Chondrocyte (in vitro differentiated cells): ENCODE measurements around the gene CEP350. TPM values are rescaled to one million over a fixed set of nuclear protein-coding genes. Genes with fewer than 3 reads are reported as not detected.

ENCODE experiments used
- DNase-seq: peaks from one replicate; pipeline ENCODE4 v3.0.0; 2021; ENCODE audit warnings: mixed read lengths, low spot score
- H3K27ac Mint-ChIP-seq: one replicate; pipeline ENCODE4 v1.8.0; 2021; ENCODE audit warnings: mild to moderate bottlenecking, moderate library complexity, mixed read lengths; ENCODE audit not compliant: unreplicated experiment
- H3K27me3 Mint-ChIP-seq: 2 replicates; pipeline ENCODE4 v1.8.0; 2021; ENCODE audit warnings: low read depth, mixed read lengths
- H3K36me3 Mint-ChIP-seq: 2 replicates; pipeline ENCODE4 v1.8.0; 2021; ENCODE audit warnings: low read depth, mixed read lengths
- H3K4me1 Mint-ChIP-seq: 2 replicates; pipeline ENCODE4 v1.8.0; 2021; ENCODE audit warnings: low read depth, mild to moderate bottlenecking, mixed read lengths
- H3K4me3 Mint-ChIP-seq: one replicate; pipeline ENCODE4 v1.8.0; 2021; ENCODE audit warnings: mild to moderate bottlenecking, moderate library complexity, mixed read lengths; ENCODE audit not compliant: unreplicated experiment
- H3K9me3 Mint-ChIP-seq: 2 replicates; pipeline ENCODE4 v1.8.0; 2021; ENCODE audit warnings: low read depth, mixed read lengths
- CTCF ChIP-seq: fragments of 200-600 bp; sonication (generic); IDR thresholded peaks from 2 replicates; pipeline ENCODE4 v1.5.0; 2021; ENCODE audit warnings: antibody characterized with exemption, mild to moderate bottlenecking, moderate library complexity
- total RNA-seq: library from RNA; stranded (reverse); gene quantifications from 3 replicates; pipeline ENCODE4 v1.2.1, GENCODE V29; 2021

CEP350 gene
- total RNA-seq, 1 donor from 2014 or later = 36.2 TPM

GRCh38 chr1:180065408-180065807 lies 110.8 kb downstream of the CEP350 start:
- H3K27me3 Mint-ChIP-seq = no peaks in the 10 kb centered on the region
- TF ChIP-seq CTCF = no peak
- H3K36me3 Mint-ChIP-seq = peaks cover 32% of the 10 kb centered on the region
- no peak overlapping the region for H3K4me3 Mint-ChIP-seq
- H3K4me1 Mint-ChIP-seq = no peaks in the 10 kb centered on the region
- DNase-seq = no peak
- H3K27ac Mint-ChIP-seq = no peak overlapping the region
- H3K9me3 Mint-ChIP-seq = no peaks in the 10 kb centered on the region

- no peak for DNase-seq
- H3K9me3 Mint-ChIP-seq = no peaks in the 10 kb centered on the region
- no peak overlapping the region for H3K4me3 Mint-ChIP-seq
- H3K27ac Mint-ChIP-seq = no peak overlapping the region
- no peak for TF ChIP-seq CTCF
- H3K36me3 Mint-ChIP-seq = peaks cover 32% of the 10 kb centered on the region
- no peaks in the 10 kb centered on the region for H3K4me1 Mint-ChIP-seq
- no peaks in the 10 kb centered on the region for H3K27me3 Mint-ChIP-seq
Measured at GRCh38 chr1:180066150-180066549, 111.5 kb downstream of the CEP350 start.

GRCh38 chr1:180070286-180070685 lies 115.7 kb downstream of the CEP350 start:
- Mint-ChIP-seq H3K4me1 (no peaks in the 10 kb centered on the region), H3K9me3 (no peaks in the 10 kb centered on the region), H3K36me3 (peaks cover 26% of the 10 kb centered on the region), H3K27me3 (no peaks in the 10 kb centered on the region), H3K27ac (no peak overlapping the region), H3K4me3 (no peak overlapping the region)
- no peak for TF ChIP-seq CTCF
- DNase-seq = no peak

- Mint-ChIP-seq H3K4me3 (no peak overlapping the region), H3K27me3 (no peaks in the 10 kb centered on the region), H3K36me3 (peaks cover 26% of the 10 kb centered on the region), H3K4me1 (no peaks in the 10 kb centered on the region), H3K27ac (no peak overlapping the region), H3K9me3 (no peaks in the 10 kb centered on the region)
- no peak for DNase-seq
- no peak for TF ChIP-seq CTCF
Measured at GRCh38 chr1:180071759-180072158, 117.1 kb downstream of the CEP350 start.

DNA sequence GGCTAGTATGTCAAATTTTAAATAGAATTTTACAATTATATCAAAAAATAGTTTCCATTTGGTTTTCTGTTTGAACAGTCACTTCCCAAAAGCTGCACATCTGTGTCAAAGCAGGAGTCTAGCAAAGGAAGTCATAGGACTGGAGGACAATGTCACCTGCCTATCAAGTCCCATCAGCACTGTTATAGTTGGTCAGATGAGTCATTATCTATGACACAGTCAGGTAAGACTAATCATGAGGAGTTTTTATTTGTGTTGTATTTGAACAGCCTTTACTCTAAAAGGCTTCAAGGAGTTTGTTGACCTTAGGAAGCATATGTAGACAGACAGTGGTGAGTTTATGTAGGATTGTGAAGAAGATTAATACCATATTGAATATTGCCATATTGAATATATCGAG lies 125.8 kb downstream of the CEP350 start:
- Mint-ChIP-seq H3K27ac (no peak overlapping the region), H3K4me3 (no peak overlapping the region)

More for the DNA sequence above, 125.8 kb downstream of the CEP350 start:
- H3K4me1 Mint-ChIP-seq = no peaks in the 10 kb centered on the region
- no peaks in the 10 kb centered on the region for H3K9me3 Mint-ChIP-seq
- no peak for DNase-seq
- H3K27me3 Mint-ChIP-seq = no peaks in the 10 kb centered on the region
- H3K36me3 Mint-ChIP-seq = peaks cover 16% of the 10 kb centered on the region
- no peak for TF ChIP-seq CTCF
